Endothelial cell of umbilical vein (primary cell): ENCODE results near the gene ATP5MG.
A peak's percentile ranks its signal among the peaks of the same experiment; 100 is the strongest.

Source experiments
- EZH2 ChIP-seq: IDR thresholded peaks from 2 replicates; pipeline ENCODE4 v1.6.1; 2012; ENCODE audit warnings: borderline replicate concordance, low read depth, mild to moderate bottlenecking, moderate library complexity, low read length, inconsistent platforms; ENCODE audit not compliant: severe bottlenecking
- JUN ChIP-seq: IDR thresholded peaks from 2 replicates; pipeline ENCODE4 v1.6.1; 2011; ENCODE audit warnings: borderline replicate concordance, low read depth; ENCODE audit not compliant: insufficient read length, insufficient read depth
- MYC ChIP-seq: IDR thresholded peaks from one replicate; pipeline ENCODE4 v1.6.1; 2011; ENCODE audit warnings: mild to moderate bottlenecking, low read depth, low read length
- POLR2A ChIP-seq: IDR thresholded peaks from 2 replicates; pipeline ENCODE4 v1.6.1; 2012; ENCODE audit warnings: low read depth, mild to moderate bottlenecking, control low read depth, low read length
- POLR2AphosphoS5 ChIP-seq: IDR thresholded peaks from 2 replicates; pipeline ENCODE4 v1.6.1; 2012; ENCODE audit warnings: low read depth, mild to moderate bottlenecking, control low read depth, low read length, moderate library complexity; ENCODE audit not compliant: insufficient read depth
- TF ChIP-seq, protein P1 (sequence below), 2 donors: IDR thresholded peaks; 1 replicate in 1 of 2; 2 replicates in 1 of 2; pipeline ENCODE4 v1.5.1; 2011; ENCODE audit warnings: low read length in 2 of 2, mild to moderate bottlenecking in 2 of 2, moderate library complexity in 2 of 2, control low read depth in 1 of 2, inconsistent platforms in 1 of 2, low read depth in 1 of 2; ENCODE audit not compliant: insufficient read depth in 1 of 2; ENCODE audit errors: extremely low read depth in 1 of 2

DNA sequence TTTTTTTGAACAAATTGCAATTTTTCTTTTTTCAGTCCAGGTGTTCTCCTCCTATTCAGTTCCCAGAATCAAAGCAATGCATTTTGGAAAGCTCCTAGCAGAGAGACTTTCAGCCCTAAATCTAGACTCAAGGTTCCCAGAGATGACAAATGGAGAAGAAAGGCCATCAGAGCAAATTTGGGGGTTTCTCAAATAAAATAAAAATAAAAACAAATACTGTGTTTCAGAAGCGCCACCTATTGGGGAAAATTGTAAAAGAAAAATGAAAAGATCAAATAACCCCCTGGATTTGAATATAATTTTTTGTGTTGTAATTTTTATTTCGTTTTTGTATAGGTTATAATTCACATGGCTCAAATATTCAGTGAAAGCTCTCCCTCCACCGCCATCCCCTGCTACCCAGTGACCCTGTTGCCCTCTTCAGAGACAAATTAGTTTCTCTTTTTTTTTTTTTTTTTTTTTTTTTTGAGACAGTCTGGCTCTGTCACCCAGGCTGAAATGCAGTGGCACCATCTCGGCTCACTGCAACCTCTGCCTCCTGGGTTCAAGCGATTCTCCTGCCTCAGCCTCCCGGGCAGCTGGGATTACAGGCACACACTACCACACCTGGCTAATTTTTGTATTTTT is 48.2 kb upstream of the ATP5MG start:
- TF ChIP-seq EZH2 (no peak), MYC (no peak), POLR2A (no peak), POLR2AphosphoS5 (no peak), JUN (no peak)
- TF ChIP-seq, protein P1, sequence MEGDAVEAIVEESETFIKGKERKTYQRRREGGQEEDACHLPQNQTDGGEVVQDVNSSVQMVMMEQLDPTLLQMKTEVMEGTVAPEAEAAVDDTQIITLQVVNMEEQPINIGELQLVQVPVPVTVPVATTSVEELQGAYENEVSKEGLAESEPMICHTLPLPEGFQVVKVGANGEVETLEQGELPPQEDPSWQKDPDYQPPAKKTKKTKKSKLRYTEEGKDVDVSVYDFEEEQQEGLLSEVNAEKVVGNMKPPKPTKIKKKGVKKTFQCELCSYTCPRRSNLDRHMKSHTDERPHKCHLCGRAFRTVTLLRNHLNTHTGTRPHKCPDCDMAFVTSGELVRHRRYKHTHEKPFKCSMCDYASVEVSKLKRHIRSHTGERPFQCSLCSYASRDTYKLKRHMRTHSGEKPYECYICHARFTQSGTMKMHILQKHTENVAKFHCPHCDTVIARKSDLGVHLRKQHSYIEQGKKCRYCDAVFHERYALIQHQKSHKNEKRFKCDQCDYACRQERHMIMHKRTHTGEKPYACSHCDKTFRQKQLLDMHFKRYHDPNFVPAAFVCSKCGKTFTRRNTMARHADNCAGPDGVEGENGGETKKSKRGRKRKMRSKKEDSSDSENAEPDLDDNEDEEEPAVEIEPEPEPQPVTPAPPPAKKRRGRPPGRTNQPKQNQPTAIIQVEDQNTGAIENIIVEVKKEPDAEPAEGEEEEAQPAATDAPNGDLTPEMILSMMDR (IDR thresholded peaks at IDR 0.05; ENCODE audit: extremely low read depth in 1 of 2, insufficient read depth in 1 of 2, low read depth in 1 of 2, low read length in 2 of 2): peak; percentile 33 to 38
